GM20431 (cell line): Measurements from ENCODE around the gene LIX1L.

Source experiments
- in situ Hi-C: fragments of 300-500 bp; cut with MseI, MboI; formaldehyde crosslinking; loops from one replicate; pipeline ENCODE4 v1.15.0; 2020; ENCODE audit warnings: low sequenced_read_pairs; ENCODE audit not compliant: unreplicated experiment

Gene LIX1L

GRCh38 chr1:145957443-145958319 is at the start of gene LIX1L:
Gene LIX1L (minus strand): TSS chr1:145958017. CDS start chr1:145957927, 90 bp downstream.
- in situ Hi-C loops = no loop called here

- in situ Hi-C loops = no loop called here
Observed at GRCh38 chr1:146001709-146002108, 43.9 kb upstream of the LIX1L start.

- in situ Hi-C loops = no loop called here
Observed at GRCh38 chr1:145999321-146000024, 41.7 kb upstream of the LIX1L start.

- in situ Hi-C loops = no loop called here
Observed at GRCh38 chr1:145997718-145998023, 39.9 kb upstream of the LIX1L start.

GRCh38 chr1:145997016-145997717 is 39.4 kb upstream of the LIX1L start:
- in situ Hi-C loops = no loop called here

GRCh38 chr1:145996433-145997015 is 38.7 kb upstream of the LIX1L start, which contains the start of gene TXNIP:
Gene TXNIP (minus strand): TSS chr1:145996579. CDS start chr1:145996266, 313 bp downstream.
- in situ Hi-C loops = no loop called here

GRCh38 chr1:145995964-145996432 is 38.2 kb upstream of the LIX1L start:
- in situ Hi-C loops = no loop called here

GRCh38 chr1:145995148-145995881 is 37.5 kb upstream of the LIX1L start:
- in situ Hi-C loops = no loop called here

GRCh38 chr1:145994391-145995120 is 36.7 kb upstream of the LIX1L start:
- in situ Hi-C loops = no loop called here

- in situ Hi-C loops = no loop called here
Observed at GRCh38 chr1:145993618-145994390, 36.0 kb upstream of the LIX1L start.

GRCh38 chr1:145992958-145993617 is 35.3 kb upstream of the LIX1L start:
- in situ Hi-C loops = no loop called here

- in situ Hi-C loops = no loop called here
Observed at GRCh38 chr1:145992502-145992936, 34.7 kb upstream of the LIX1L start.

GRCh38 chr1:145991735-145992412 is 34.1 kb upstream of the LIX1L start:
- in situ Hi-C loops = no loop called here

GRCh38 chr1:145990249-145990855 is 32.5 kb upstream of the LIX1L start:
- in situ Hi-C loops = no loop called here

GRCh38 chr1:145988773-145989172 is 31.0 kb upstream of the LIX1L start:
- in situ Hi-C loops = no loop called here

GRCh38 chr1:145987926-145988325 is 30.1 kb upstream of the LIX1L start:
- in situ Hi-C loops = no loop called here

- in situ Hi-C loops = no loop called here
Observed at GRCh38 chr1:145986551-145986950, 28.7 kb upstream of the LIX1L start.
